Mesodermal cell (in vitro differentiated cells): ENCODE measurements around the gene UBE2H.
"Not testable (repeated sequence)": the region's sequence is repeated elsewhere in the genome, so short reads cannot be mapped to it uniquely, and the experiment has no call there.

Source experiments
- H3K27ac ChIP-seq: 2 replicates; pipeline ENCODE4 v1.7.0; 2013; ENCODE audit warnings: mild to moderate bottlenecking, low read depth, low read length, moderate library complexity; ENCODE audit not compliant: severe bottlenecking
- H3K36me3 ChIP-seq: 2 replicates; pipeline ENCODE4 v1.7.1; 2013; ENCODE audit warnings: mild to moderate bottlenecking, low read length, moderate library complexity; ENCODE audit not compliant: control insufficient read depth, insufficient read depth
- H3K4me1 ChIP-seq: one replicate; pipeline ENCODE4 v1.7.1; 2013; ENCODE audit warnings: mild to moderate bottlenecking, low read length; ENCODE audit not compliant: insufficient read depth, control insufficient read depth, poor library complexity, severe bottlenecking
- H3K4me3 ChIP-seq: 2 replicates; pipeline ENCODE4 v1.7.0; 2013; ENCODE audit warnings: low read length, control low read depth, mild to moderate bottlenecking; ENCODE audit not compliant: insufficient read depth, poor library complexity, severe bottlenecking; ENCODE audit errors: extremely low read depth
- H3K9me3 ChIP-seq: 2 replicates; pipeline ENCODE4 v1.7.1; 2013; ENCODE audit warnings: mild to moderate bottlenecking, low read length, moderate library complexity; ENCODE audit not compliant: control insufficient read depth
- WGBS, 2 experiments: methylation state at CpG; one replicate each; pipeline ENCODE4 v1.1.5; 2013; ENCODE audit warnings: missing lambda C conversion rate in 2 of 2; ENCODE audit not compliant: insufficient coverage in 2 of 2; 5-methylcytosine and 5-hydroxymethylcytosine counted together

Gene UBE2H

GRCh38 chr7:129798616-129799349 is 154.0 kb downstream of the UBE2H start:
- WGBS, 2 experiments = 91% methylated on average over 13 to 16 of the region's 16 CpGs

GRCh38 chr7:129797214-129797789 is 155.5 kb downstream of the UBE2H start:
- Histone ChIP-seq H3K27ac (no peak overlapping the region), H3K4me1 (no peaks in the 10 kb centered on the region), H3K36me3 (no peaks in the 10 kb centered on the region), H3K4me3 (no peak overlapping the region), H3K9me3 (no peaks in the 10 kb centered on the region)
- 83% methylated on average over 2 of the region's 7 CpGs; no CpG with 5 or more reads in 1 of the 2 experiments for WGBS, 2 experiments

More at GRCh38 chr7:129798616-129799349, 154.0 kb downstream of the UBE2H start:
- no peak overlapping the region for H3K4me3 ChIP-seq
- no peak overlapping the region for H3K27ac ChIP-seq
- H3K9me3 ChIP-seq = no peaks in the 10 kb centered on the region
- H3K36me3 ChIP-seq = no peaks in the 10 kb centered on the region
- H3K4me1 ChIP-seq = no peaks in the 10 kb centered on the region

- Histone ChIP-seq H3K9me3 (no peaks in the 10 kb centered on the region), H3K4me1 (no peaks in the 10 kb centered on the region), H3K27ac (no peak overlapping the region), H3K36me3 (no peaks in the 10 kb centered on the region), H3K4me3 (no peak overlapping the region)
- WGBS, 2 experiments = 92 to 94% methylated on average over 7 to 8 of the region's 9 CpGs
Measured at GRCh38 chr7:129796186-129796775, 156.5 kb downstream of the UBE2H start.

GRCh38 chr7:129794461-129794860 is 158.3 kb downstream of the UBE2H start:
- WGBS, 2 experiments = 92 to 97% methylated on average over 8 to 9 of the region's 9 CpGs
- not testable (repeated sequence) for H3K9me3 ChIP-seq, H3K4me3 ChIP-seq, H3K36me3 ChIP-seq, H3K4me1 ChIP-seq, H3K27ac ChIP-seq

GRCh38 chr7:129793506-129794310 is 159.1 kb downstream of the UBE2H start:
- Histone ChIP-seq H3K36me3 (no peaks in the 10 kb centered on the region), H3K27ac (no peak overlapping the region), H3K4me3 (no peak overlapping the region), H3K4me1 (no peaks in the 10 kb centered on the region), H3K9me3 (no peaks in the 10 kb centered on the region)
- WGBS, 2 experiments = 81 to 93% methylated on average over 7 of the region's 9 CpGs

GRCh38 chr7:129792721-129793120 is 160.0 kb downstream of the UBE2H start:
- Histone ChIP-seq H3K4me3 (no peak overlapping the region), H3K36me3 (no peaks in the 10 kb centered on the region), H3K27ac (no peak overlapping the region), H3K9me3 (no peaks in the 10 kb centered on the region), H3K4me1 (no peaks in the 10 kb centered on the region)
- WGBS, 2 experiments = 72 to 78% methylated on average over 9 of the region's 9 CpGs

GRCh38 chr7:129790136-129790535 is 162.6 kb downstream of the UBE2H start:
- H3K4me1 ChIP-seq = peaks cover 5% of the 10 kb centered on the region
- no peaks in the 10 kb centered on the region for H3K9me3 ChIP-seq
- H3K36me3 ChIP-seq = no peaks in the 10 kb centered on the region
- H3K27ac ChIP-seq = no peak overlapping the region
- WGBS, 2 experiments = 81 to 94% methylated on average over 3 to 5 of the region's 6 CpGs
- no peak overlapping the region for H3K4me3 ChIP-seq

- no peak overlapping the region for H3K4me3 ChIP-seq
- WGBS, 2 experiments = 75 to 76% methylated on average over 1 of the region's 1 CpG
Measured at GRCh38 chr7:129789652-129790051, 163.1 kb downstream of the UBE2H start.

GRCh38 chr7:129789000-129789399 is 163.8 kb downstream of the UBE2H start:
- Histone ChIP-seq H3K4me1 (peaks cover 12% of the 10 kb centered on the region), H3K9me3 (no peaks in the 10 kb centered on the region), H3K36me3 (no peaks in the 10 kb centered on the region), H3K4me3 (no peak overlapping the region), H3K27ac (no peak overlapping the region)
- WGBS, 2 experiments = 90% methylated on average over 6 of the region's 6 CpGs

More at GRCh38 chr7:129789652-129790051, 163.1 kb downstream of the UBE2H start:
- Histone ChIP-seq H3K36me3 (no peaks in the 10 kb centered on the region), H3K27ac (no peak overlapping the region), H3K9me3 (no peaks in the 10 kb centered on the region), H3K4me1 (peaks cover 10% of the 10 kb centered on the region)

GRCh38 chr7:129786825-129787563 is 165.8 kb downstream of the UBE2H start:
- WGBS, 2 experiments = 26 to 28% methylated on average over 9 to 12 of the region's 13 CpGs
- Histone ChIP-seq H3K4me1 (peaks cover 12% of the 10 kb centered on the region), H3K4me3 (no peak overlapping the region)

More at GRCh38 chr7:129786825-129787563, 165.8 kb downstream of the UBE2H start:
- Histone ChIP-seq H3K36me3 (no peaks in the 10 kb centered on the region), H3K27ac (no peak overlapping the region), H3K9me3 (no peaks in the 10 kb centered on the region)
